ENCODE measurements around the gene ABHD16A.

Gene ABHD16A

GRCh38 chr6:31691078-31691463 lies 12.1 kb downstream of the ABHD16A start:
- no peak overlapping the region for H3K9ac ChIP-seq (ENCODE audit: insufficient read length)
- peaks cover 23% of the 10 kb centered on the region; the same call in 1 of the 2 replicates for H3K36me3 ChIP-seq (ENCODE audit: insufficient read depth, low read length)
- no peak for DNase-seq (ENCODE audit: low read depth, low spot score)
- H3K9me3 ChIP-seq (ENCODE audit: low read depth, low read length), result no peaks in the 10 kb centered on the region
- no peak overlapping the region for H3K4me3 ChIP-seq
- TF ChIP-seq EZH2 (IDR thresholded peaks at IDR 0.05) (no peak), POLR2AphosphoS5 (IDR thresholded peaks at IDR 0.05; ENCODE audit: borderline replicate concordance, low read depth, low read length) (no peak), FOXP2 (optimal IDR thresholded peaks at IDR 0.05; ENCODE audit: control extremely low read depth, extremely low read length, insufficient read depth) (no peak)
- H3K27ac ChIP-seq, result no peak overlapping the region

GRCh38 chr6:31690231-31691077 lies 12.7 kb downstream of the ABHD16A start:
- Histone ChIP-seq H3K27ac (no peak overlapping the region), H3K4me3 (no peak overlapping the region), H3K9ac (ENCODE audit: insufficient read length) (no peak overlapping the region), H3K9me3 (ENCODE audit: low read depth, low read length) (no peaks in the 10 kb centered on the region), H3K36me3 (ENCODE audit: insufficient read depth, low read length) (peaks cover 23% of the 10 kb centered on the region; the same call in 1 of the 2 replicates)
- no peak for DNase-seq (ENCODE audit: low read depth, low spot score)
- no peak for TF ChIP-seq EZH2 (IDR thresholded peaks at IDR 0.05)
- no peak for TF ChIP-seq FOXP2 (optimal IDR thresholded peaks at IDR 0.05; ENCODE audit: control extremely low read depth, extremely low read length, insufficient read depth)
- no peak for TF ChIP-seq POLR2AphosphoS5 (IDR thresholded peaks at IDR 0.05; ENCODE audit: borderline replicate concordance, low read depth, low read length)

- no peak for DNase-seq (ENCODE audit: low read depth, low spot score)
- peaks cover 23% of the 10 kb centered on the region; the same call in 1 of the 2 replicates for H3K36me3 ChIP-seq (ENCODE audit: insufficient read depth, low read length)
- H3K27ac ChIP-seq, result no peak overlapping the region
- H3K9me3 ChIP-seq (ENCODE audit: low read depth, low read length), result no peaks in the 10 kb centered on the region
- TF ChIP-seq FOXP2 (optimal IDR thresholded peaks at IDR 0.05; ENCODE audit: control extremely low read depth, extremely low read length, insufficient read depth) (no peak), EZH2 (IDR thresholded peaks at IDR 0.05) (no peak), POLR2AphosphoS5 (IDR thresholded peaks at IDR 0.05; ENCODE audit: borderline replicate concordance, low read depth, low read length) (no peak)
- no peak overlapping the region for H3K4me3 ChIP-seq
- H3K9ac ChIP-seq (ENCODE audit: insufficient read length), result no peak overlapping the region
Measured at GRCh38 chr6:31689249-31690110, 13.6 kb downstream of the ABHD16A start.

GRCh38 chr6:31687860-31688693 lies 15.0 kb downstream of the ABHD16A start:
- H3K4me3 ChIP-seq, result no peak overlapping the region
- TF ChIP-seq POLR2AphosphoS5 (IDR thresholded peaks at IDR 0.05; ENCODE audit: borderline replicate concordance, low read depth, low read length) (no peak), EZH2 (IDR thresholded peaks at IDR 0.05) (no peak), FOXP2 (optimal IDR thresholded peaks at IDR 0.05; ENCODE audit: control extremely low read depth, extremely low read length, insufficient read depth) (no peak)
- no peak overlapping the region for H3K27ac ChIP-seq
- no peaks in the 10 kb centered on the region for H3K9me3 ChIP-seq (ENCODE audit: low read depth, low read length)
- peaks cover 23% of the 10 kb centered on the region; the same call in 1 of the 2 replicates for H3K36me3 ChIP-seq (ENCODE audit: insufficient read depth, low read length)
- DNase-seq (ENCODE audit: low read depth, low spot score), result no peak
- no peak overlapping the region for H3K9ac ChIP-seq (ENCODE audit: insufficient read length)

- TF ChIP-seq EZH2 (IDR thresholded peaks at IDR 0.05), result no peak
- TF ChIP-seq POLR2AphosphoS5 (IDR thresholded peaks at IDR 0.05; ENCODE audit: borderline replicate concordance, low read depth, low read length), result no peak
- no peak for TF ChIP-seq FOXP2 (optimal IDR thresholded peaks at IDR 0.05; ENCODE audit: control extremely low read depth, extremely low read length, insufficient read depth)
- H3K36me3 ChIP-seq (ENCODE audit: insufficient read depth, low read length), result peaks cover 19% of the 10 kb centered on the region; the same call in 1 of the 2 replicates
Measured at GRCh38 chr6:31687321-31687720, 15.8 kb downstream of the ABHD16A start.

GRCh38 chr6:31686483-31686882 lies 16.6 kb downstream of the ABHD16A start:
- H3K9me3 ChIP-seq (ENCODE audit: low read depth, low read length), result no peaks in the 10 kb centered on the region
- TF ChIP-seq EZH2 (IDR thresholded peaks at IDR 0.05), result no peak
- TF ChIP-seq POLR2AphosphoS5 (IDR thresholded peaks at IDR 0.05; ENCODE audit: borderline replicate concordance, low read depth, low read length), result no peak
- TF ChIP-seq FOXP2 (optimal IDR thresholded peaks at IDR 0.05; ENCODE audit: control extremely low read depth, extremely low read length, insufficient read depth), result no peak
- H3K4me3 ChIP-seq, result no peak overlapping the region
- DNase-seq (ENCODE audit: low read depth, low spot score), result no peak
- no peak overlapping the region for H3K9ac ChIP-seq (ENCODE audit: insufficient read length)
- no peak overlapping the region for H3K27ac ChIP-seq
- H3K36me3 ChIP-seq (ENCODE audit: insufficient read depth, low read length), result peaks cover 19% of the 10 kb centered on the region; the same call in 1 of the 2 replicates

More at GRCh38 chr6:31687321-31687720, 15.8 kb downstream of the ABHD16A start:
- Histone ChIP-seq H3K4me3 (no peak overlapping the region), H3K9ac (ENCODE audit: insufficient read length) (no peak overlapping the region), H3K9me3 (ENCODE audit: low read depth, low read length) (no peaks in the 10 kb centered on the region), H3K27ac (no peak overlapping the region)
- no peak for DNase-seq (ENCODE audit: low read depth, low spot score)

GRCh38 chr6:31683591-31683990 lies 19.5 kb downstream of the ABHD16A start:
- Histone ChIP-seq H3K27ac (no peak overlapping the region), H3K36me3 (ENCODE audit: insufficient read depth, low read length) (peaks cover 9% of the 10 kb centered on the region; the same call in 1 of the 2 replicates), H3K9ac (ENCODE audit: insufficient read length) (no peak overlapping the region), H3K4me3 (no peak overlapping the region), H3K9me3 (ENCODE audit: low read depth, low read length) (no peaks in the 10 kb centered on the region)
- DNase-seq (ENCODE audit: low read depth, low spot score), result no peak
- TF ChIP-seq EZH2 (IDR thresholded peaks at IDR 0.05) (no peak), FOXP2 (optimal IDR thresholded peaks at IDR 0.05; ENCODE audit: control extremely low read depth, extremely low read length, insufficient read depth) (no peak)
